Liver (tissue), 9 donors: Measurements from ENCODE around the gene BCL2. TPM values are rescaled to one million over a fixed set of nuclear protein-coding genes. Genes with fewer than 3 reads are reported as not detected.

Source experiments
- DNase-seq: peaks from one replicate; pipeline ENCODE4 v3.0.0-alpha.2; 2017; ENCODE audit warnings: low spot score
- H3K27ac ChIP-seq, 2 donors: one replicate each; pipeline ENCODE4 v1.7.0; 2013; ENCODE audit warnings: inconsistent platforms in 2 of 2, low read length in 2 of 2, control low read depth in 1 of 2, low read depth in 1 of 2, mild to moderate bottlenecking in 1 of 2
- H3K27me3 ChIP-seq, 4 donors: one replicate each; pipeline versions ENCODE4 v1.6.1 to v1.7.0; 2013; ENCODE audit warnings: low read length in 3 of 4, inconsistent platforms in 1 of 4, mild to moderate bottlenecking in 1 of 4, moderate library complexity in 1 of 4; ENCODE audit not compliant: control insufficient read depth in 4 of 4, insufficient read depth in 4 of 4
- H3K36me3 ChIP-seq, 4 donors: one replicate each; pipeline versions ENCODE4 v1.6.1 to v1.7.0; 2013; ENCODE audit warnings: low read length in 3 of 4, mild to moderate bottlenecking in 3 of 4, low read depth in 1 of 4, moderate library complexity in 1 of 4; ENCODE audit not compliant: control insufficient read depth in 4 of 4, insufficient read depth in 3 of 4
- H3K4me1 ChIP-seq, 4 donors: one replicate each; pipeline versions ENCODE4 v1.6.1 to v1.7.0; 2013; ENCODE audit warnings: low read length in 3 of 4, mild to moderate bottlenecking in 3 of 4, moderate library complexity in 1 of 4; ENCODE audit not compliant: control insufficient read depth in 4 of 4, insufficient read depth in 4 of 4
- H3K4me3 ChIP-seq, 3 donors: one replicate each; pipeline versions ENCODE4 v1.6.1 to v1.7.0; 2013; ENCODE audit warnings: low read length in 3 of 3, control low read depth in 1 of 3, low read depth in 1 of 3, mild to moderate bottlenecking in 1 of 3
- H3K9ac ChIP-seq, 2 donors: one replicate each; pipeline ENCODE4 v1.7.0; 2013; ENCODE audit warnings: low read length in 2 of 2, mild to moderate bottlenecking in 2 of 2, moderate library complexity in 2 of 2, control low read depth in 1 of 2, low read depth in 1 of 2
- H3K9me3 ChIP-seq, 4 donors: one replicate each; pipeline versions ENCODE4 v1.6.1 to v1.7.0; 2013; ENCODE audit warnings: low read length in 3 of 4; ENCODE audit not compliant: control insufficient read depth in 4 of 4
- ATF3 ChIP-seq: IDR thresholded peaks from 2 replicates; pipeline ENCODE4 v1.6.1; 2016; ENCODE audit warnings: antibody characterized with exemption
- CTCF ChIP-seq: fragments of 150-350 bp; IDR thresholded peaks from 2 replicates; pipeline ENCODE4 v1.5.1; 2017; ENCODE audit warnings: improper control_type of control experiment, low read depth, low read length; ENCODE audit not compliant: missing input control
- EGR1 ChIP-seq, 2 donors: IDR thresholded peaks; 2 replicates each; pipeline ENCODE4 v1.6.1; 2016 to 2018; ENCODE audit warnings: antibody characterized with exemption in 2 of 2, low read depth in 2 of 2
- FOXA1 ChIP-seq: IDR thresholded peaks from 2 replicates; pipeline ENCODE4 v1.6.1; 2016; ENCODE audit warnings: antibody characterized with exemption
- FOXA2 ChIP-seq: IDR thresholded peaks from 2 replicates; pipeline ENCODE4 v1.6.1; 2016; ENCODE audit warnings: antibody characterized with exemption
- GABPA ChIP-seq, 2 donors: IDR thresholded peaks in 1 of 2; conservative IDR thresholded peaks in 1 of 2; 2 replicates each; pipeline ENCODE4 v1.6.1; 2016; ENCODE audit warnings: antibody characterized with exemption in 2 of 2, mild to moderate bottlenecking in 1 of 2, moderate library complexity in 1 of 2
- HNF4A ChIP-seq, 2 donors: conservative IDR thresholded peaks; 2 replicates each; pipeline ENCODE4 v1.6.1; 2016; ENCODE audit warnings: antibody characterized with exemption in 2 of 2, mild to moderate bottlenecking in 2 of 2
- HNF4G ChIP-seq: IDR thresholded peaks from 2 replicates; pipeline ENCODE4 v1.6.1; 2016; ENCODE audit warnings: antibody characterized with exemption
- JUND ChIP-seq, 2 donors: IDR thresholded peaks; 2 replicates each; pipeline ENCODE4 v1.6.1; 2016; ENCODE audit warnings: antibody characterized with exemption in 2 of 2
- MAX ChIP-seq: IDR thresholded peaks from 2 replicates; pipeline ENCODE4 v1.6.1; 2016; ENCODE audit warnings: antibody characterized with exemption
- NR2F2 ChIP-seq: IDR thresholded peaks from 2 replicates; pipeline ENCODE4 v1.6.1; 2016; ENCODE audit warnings: antibody characterized with exemption
- RAD21 ChIP-seq, 2 donors: IDR thresholded peaks; 2 replicates each; pipeline ENCODE4 v1.6.1; 2016; ENCODE audit warnings: antibody characterized with exemption in 2 of 2, mild to moderate bottlenecking in 2 of 2
- REST ChIP-seq: IDR thresholded peaks from 2 replicates; pipeline ENCODE4 v1.6.1; 2016; ENCODE audit warnings: antibody characterized with exemption, mild to moderate bottlenecking
- RXRA ChIP-seq, 2 donors: IDR thresholded peaks; 2 replicates each; pipeline ENCODE4 v1.6.1; 2017 to 2018; ENCODE audit warnings: antibody characterized with exemption in 2 of 2, mild to moderate bottlenecking in 1 of 2
- SP1 ChIP-seq: IDR thresholded peaks from 2 replicates; pipeline ENCODE4 v1.6.1; 2018; ENCODE audit warnings: antibody characterized with exemption, mild to moderate bottlenecking
- TAF1 ChIP-seq: conservative IDR thresholded peaks from 2 replicates; pipeline ENCODE4 v1.6.1; 2016; ENCODE audit warnings: antibody characterized with exemption, mild to moderate bottlenecking
- YY1 ChIP-seq: IDR thresholded peaks from 2 replicates; pipeline ENCODE4 v1.6.1; 2016; ENCODE audit warnings: antibody characterized with exemption, mild to moderate bottlenecking
- ZBTB33 ChIP-seq: IDR thresholded peaks from 2 replicates; pipeline ENCODE4 v1.6.1; 2016; ENCODE audit warnings: antibody characterized with exemption
- WGBS: extraction: QIAGEN DNeasy Blood & Tissue Kit; methylation state at CpG from one replicate; pipeline ENCODE4 v1.1.7; 2013; 5-methylcytosine and 5-hydroxymethylcytosine counted together
- polyA plus RNA-seq, 2 donors: library from polyadenylated mRNA; stranded (reverse) in 1 of 2; unstranded in 1 of 2; fragments of 200-250 nt in 1 of 2; fragments of >200 nt in 1 of 2; fragmentation: Nextera tagmentation in 1 of 2; extraction: Ambion mirVana in 1 of 2; gene quantifications; one replicate each; pipeline versions ENCODE4 v1.2.1 to v1.2.3, GENCODE V29; 2013 to 2015
- total RNA-seq, 2 donors: library from RNA; depleted of rRNA; stranded (reverse); fragments of >200 nt; gene quantifications; one replicate each; pipeline ENCODE4 v1.2.3, GENCODE V29; 2014
- donor health status: healthy.
- donor health status: healthy.
- donor health status: healthy.
- donor health status: healthy.
- donor health status: healthy.

The BCL2 gene
- total and polyA plus RNA-seq, 4 donors = 0.40 to 3.9 (median 1.4) TPM

- TF ChIP-seq FOXA1 = no peak
- TF ChIP-seq ZBTB33 = no peak
- TF ChIP-seq RXRA (IDR thresholded peaks at IDR 0.05) = no peak
- TF ChIP-seq MAX = no peak
- no peak for TF ChIP-seq EGR1 (IDR thresholded peaks at IDR 0.05; ENCODE audit: low read depth in 2 of 2)
- no peak for TF ChIP-seq ATF3
- TF ChIP-seq HNF4G = no peak
- no peak for TF ChIP-seq RAD21 (IDR thresholded peaks at IDR 0.05)
- TF ChIP-seq TAF1 = no peak
Measured at GRCh38 chr18:63344918-63345317, 25.3 kb upstream of the BCL2 start (continued).

- WGBS = 42% methylated on average over 5 of the region's 5 CpGs
Measured at GRCh38 chr18:63344263-63344662, 24.7 kb upstream of the BCL2 start.

More at GRCh38 chr18:63344263-63344662, 24.7 kb upstream of the BCL2 start:
- H3K36me3 ChIP-seq = peaks cover 5 to 31% (median 16%) of the 10 kb centered on the region in 4 donors
- no peak for DNase-seq
- H3K4me1 ChIP-seq = peaks cover 5 to 30% (median 17%) of the 10 kb centered on the region in 4 donors
- H3K9ac ChIP-seq = peak overlapping the region in 1 of 2 donors; percentile 27
- H3K9me3 ChIP-seq = no peaks in the 10 kb centered on the region
- TF ChIP-seq YY1 (no peak), ATF3 (no peak), NR2F2 (no peak), FOXA1 (peak; percentile 50), GABPA (IDR thresholded peaks at IDR 0.05 in 1 of 2, conservative IDR thresholded peaks at IDR 0.05 in 1 of 2) (no peak), HNF4G (peak; percentile 10), HNF4A (conservative IDR thresholded peaks at IDR 0.05) (peak; percentile 74 to 79), FOXA2 (peak; percentile 89), MAX (peak; percentile 44), JUND (IDR thresholded peaks at IDR 0.05) (no peak), SP1 (peak; percentile 76), ZBTB33 (no peak), CTCF (no peak), TAF1 (no peak), REST (no peak), RAD21 (IDR thresholded peaks at IDR 0.05) (peak in 1 of 2 donors; percentile 28), EGR1 (IDR thresholded peaks at IDR 0.05; ENCODE audit: low read depth in 2 of 2) (no peak), RXRA (IDR thresholded peaks at IDR 0.05) (peak; percentile 90 to 93)
- H3K27me3 ChIP-seq = no peaks in the 10 kb centered on the region
- no peak overlapping the region for H3K4me3 ChIP-seq
- H3K27ac ChIP-seq = peak overlapping the region; percentile 78 to 82
